Body of pancreas (tissue), 4 donors: ENCODE results near the gene IFNA13. TPM values are rescaled to one million over a fixed set of nuclear protein-coding genes. Genes with fewer than 3 reads are reported as not detected.

Source experiments
- ATAC-seq: fragments of 150-250 bp; one replicate; pipeline ENCODE4 v1.9.1; 2016
- DNase-seq, 4 donors: peaks; one replicate each; pipeline ENCODE4 v3.0.0-alpha.2; 2019
- H3K27ac ChIP-seq, 4 donors: fragments of 200-600 bp; sonication (generic); 1 replicate in 3 of 4; 2 replicates in 1 of 4; pipeline versions ENCODE4 v1.5.1 to v1.6.1; 2016 to 2019; ENCODE audit warnings: mild to moderate bottlenecking in 1 of 4, mixed read lengths in 1 of 4, moderate library complexity in 1 of 4
- H3K27me3 ChIP-seq, 2 donors: fragments of 200-600 bp; sonication (generic); one replicate each; pipeline ENCODE4 v1.6.0; 2016; ENCODE audit warnings: mild to moderate bottlenecking in 1 of 2
- H3K36me3 ChIP-seq, 2 donors: fragments of 200-600 bp; sonication (generic); replicated peaks in 1 of 2; 2 replicates each; pipeline ENCODE4 v1.5.1; 2016; ENCODE audit warnings: low read depth in 2 of 2; ENCODE audit not compliant: insufficient read depth in 1 of 2
- H3K4me1 ChIP-seq: fragments of 200-600 bp; sonication (generic); one replicate; pipeline ENCODE4 v1.6.0; 2016
- H3K4me3 ChIP-seq, 2 donors: fragments of 200-600 bp; sonication (generic); 1 replicate in 1 of 2; 2 replicates in 1 of 2; pipeline ENCODE4 v1.5.1; 2016 to 2019
- H3K9me3 ChIP-seq, 3 donors: fragments of 200-600 bp; sonication (generic); 1 replicate in 2 of 3; 2 replicates in 1 of 3; pipeline ENCODE4 v1.5.1; 2016
- CTCF ChIP-seq, 7 experiments: fragments of 450-650 bp in 4 of 7; fragments of 200-600 bp in 3 of 7; sonication (generic) in 3 of 7; IDR thresholded peaks; one replicate each; pipeline ENCODE4 v1.5.1; 2016 to 2019; ENCODE audit warnings: antibody characterized with exemption in 7 of 7
- POLR2A ChIP-seq, 3 donors: fragments of 450-650 bp; IDR thresholded peaks; one replicate each; pipeline ENCODE4 v1.6.1; 2016; ENCODE audit warnings: antibody characterized with exemption in 3 of 3, mild to moderate bottlenecking in 2 of 3
- WGBS, 2 donors: methylation state at CpG; one replicate each; pipeline ENCODE4 v1.1.5; 2017; 5-methylcytosine and 5-hydroxymethylcytosine counted together
- intact Hi-C: fragments of 100-400 bp; cut with DNase I; formaldehyde crosslinking; loops from one replicate; pipeline ENCODE4 v1.15.1; 2023
- total RNA-seq, 2 donors: library from RNA; depleted of rRNA; stranded (reverse); fragments of >200 nt; gene quantifications; one replicate each; pipeline ENCODE4 v1.1.0, GENCODE V29; 2016

IFNA13 gene
- total RNA-seq, 2 donors from 2014 or later: not detected

DNA sequence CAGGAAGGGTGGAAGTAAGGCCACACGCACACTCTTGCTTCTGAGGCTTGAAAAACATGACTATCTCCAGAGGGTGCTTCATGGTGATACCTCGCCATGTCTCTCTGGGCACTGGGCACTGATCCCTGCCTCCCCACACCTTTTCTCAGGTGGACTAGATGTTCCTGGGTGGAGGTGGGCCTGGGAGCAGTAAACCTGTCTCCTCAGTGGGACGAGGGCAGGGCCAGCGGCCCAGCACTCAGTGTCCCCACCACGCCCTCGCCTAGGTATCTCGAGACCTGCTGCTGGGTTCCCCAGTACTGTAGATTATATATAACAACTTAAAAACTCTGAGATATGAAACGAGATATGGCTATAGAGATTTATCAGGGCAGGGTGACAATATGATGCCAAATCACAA is 5.6 kb downstream of the IFNA13 start:
- no peak for ATAC-seq
- Histone ChIP-seq H3K4me1 (no peaks in the 10 kb centered on the region), H3K9me3 (no peaks in the 10 kb centered on the region), H3K27ac (no peak overlapping the region), H3K4me3 (no peak overlapping the region), H3K27me3 (no peaks in the 10 kb centered on the region), H3K36me3 (no peaks in the 10 kb centered on the region)
- WGBS, 2 donors: 75 to 80% methylated on average over 8 of the region's 8 CpGs
- DNase-seq: no peak
- TF ChIP-seq CTCF (IDR thresholded peaks at IDR 0.05): no peak
- no peak for TF ChIP-seq POLR2A (IDR thresholded peaks at IDR 0.05)
- intact Hi-C loops: no loop called here

DNA sequence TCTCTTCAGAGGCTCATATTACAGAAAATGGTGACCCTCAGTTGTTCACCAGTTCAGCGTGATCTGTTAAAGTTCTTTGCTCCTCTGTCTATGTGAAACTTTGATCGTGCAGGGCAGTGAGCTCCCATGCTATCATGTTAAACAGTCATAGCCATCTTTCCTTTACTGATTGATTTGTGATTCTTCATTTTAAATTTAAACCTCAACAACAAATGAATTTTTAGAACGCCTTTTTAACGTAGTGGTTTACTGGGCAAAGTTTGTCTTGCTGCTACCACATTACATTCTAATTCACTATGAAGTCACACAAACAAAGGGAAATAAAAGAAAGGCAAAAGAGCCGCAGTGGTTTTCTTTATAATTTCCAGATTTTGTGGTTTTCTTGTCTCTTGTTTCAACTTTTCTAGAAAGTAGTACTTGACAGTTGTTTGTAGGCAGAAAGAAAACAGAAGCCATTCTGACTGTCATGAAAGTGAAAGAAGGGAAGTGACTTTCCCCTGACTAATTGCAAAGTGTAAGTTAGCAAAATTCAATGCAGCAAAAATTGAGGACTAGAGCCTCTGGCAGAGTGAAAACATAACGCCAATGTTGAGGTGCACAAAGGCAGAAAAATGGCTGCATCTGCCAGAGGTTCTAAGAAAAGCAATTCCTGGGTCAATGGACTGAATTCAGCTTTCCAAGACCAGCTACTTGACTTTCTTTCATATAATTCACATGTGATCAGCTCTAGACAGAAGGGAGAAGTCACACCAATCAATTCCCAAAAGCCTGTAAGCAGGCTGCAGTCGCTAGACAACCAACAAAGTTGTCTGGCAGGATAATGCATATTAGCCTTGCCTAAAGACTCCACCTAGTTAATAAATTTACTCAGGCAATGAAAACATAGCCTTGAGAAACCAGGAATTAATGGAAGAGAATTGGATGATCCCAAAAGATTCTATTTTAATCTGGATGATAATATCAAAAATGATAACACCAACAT is 10.1 kb downstream of the IFNA13 start:
- Histone ChIP-seq H3K4me3 (no peak overlapping the region), H3K27me3 (no peaks in the 10 kb centered on the region), H3K27ac (no peak overlapping the region), H3K36me3 (no peaks in the 10 kb centered on the region), H3K9me3 (no peaks in the 10 kb centered on the region), H3K4me1 (no peaks in the 10 kb centered on the region)
- TF ChIP-seq POLR2A (IDR thresholded peaks at IDR 0.05) (no peak), CTCF (IDR thresholded peaks at IDR 0.05) (no peak)
- DNase-seq (no peak), ATAC-seq (no peak)
- WGBS, 2 donors: 54 to 55% methylated on average over 7 of the region's 7 CpGs
- intact Hi-C loops: no loop called here

DNA sequence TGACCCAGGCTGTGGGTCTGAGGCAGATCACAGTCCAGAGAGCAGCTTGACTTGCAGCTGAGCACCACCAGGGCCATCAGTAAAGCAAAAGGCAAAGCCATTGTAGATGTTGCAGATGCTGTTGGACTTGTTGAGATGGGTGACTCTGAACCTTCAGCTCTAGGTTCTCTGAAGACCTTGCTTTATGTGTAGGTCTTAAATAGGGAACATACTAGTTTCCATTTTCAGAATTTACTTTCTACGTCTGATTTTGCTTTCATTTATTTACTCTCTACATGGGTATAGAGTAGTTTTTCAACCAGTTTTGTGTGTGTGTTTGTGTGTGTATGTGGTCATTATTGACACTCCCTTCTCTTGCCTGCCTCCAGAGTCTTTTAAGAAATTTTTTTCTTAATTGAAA is 17.1 kb downstream of the IFNA13 start, which contains the start of gene IFNA6:
TSS of gene IFNA6 (minus strand) at position 101 of the 400 bp plus-strand sequence. CDS start at position 101, 0 bp downstream.
- Histone ChIP-seq H3K27ac (no peak within 1 kb of the TSS), H3K27me3 (peaks cover 0 to 4% of the 10 kb centered on the region in 2 donors), H3K4me3 (no peak within 1 kb of the TSS), H3K4me1 (no peaks in the 10 kb centered on the region), H3K36me3 (no peaks in the 10 kb centered on the region), H3K9me3 (no peaks in the 10 kb centered on the region)
- 46 to 61% methylated on average over 1 of the region's 1 CpG for WGBS, 2 donors
- ATAC-seq (no peak), DNase-seq (no peak)
- TF ChIP-seq CTCF (IDR thresholded peaks at IDR 0.05): no peak
- no peak for TF ChIP-seq POLR2A (IDR thresholded peaks at IDR 0.05)
- intact Hi-C loops: no loop called here

- intact Hi-C loops: no loop called here
- H3K4me1 ChIP-seq: no peaks in the 10 kb centered on the region
- peaks cover 0 to 4% of the 10 kb centered on the region in 2 donors for H3K27me3 ChIP-seq
- ATAC-seq (no peak), DNase-seq (no peak)
- H3K4me3 ChIP-seq: no peak overlapping the region
- TF ChIP-seq POLR2A (IDR thresholded peaks at IDR 0.05) (no peak), CTCF (IDR thresholded peaks at IDR 0.05) (no peak)
- H3K36me3 ChIP-seq: no peaks in the 10 kb centered on the region
- 56 to 63% methylated on average over 3 of the region's 3 CpGs for WGBS, 2 donors
- no peaks in the 10 kb centered on the region for H3K9me3 ChIP-seq
- no peak overlapping the region for H3K27ac ChIP-seq
These were observed 19.4 kb downstream of the IFNA13 start for GRCh38 chr9:21348430-21348970.
